Activated CD4-positive, alpha-beta memory T cell treated with anti-CD3 and anti-CD28 coated beads for 36 hours (primary cell): ENCODE measurements around the gene CLDN16. TPM values are rescaled to one million over a fixed set of nuclear protein-coding genes. Genes with fewer than 3 reads are reported as not detected.

Experiments
- CTCF ChIA-PET: fragments of 350-600 bp; sonication (Branson Sonifier 250); formaldehyde crosslinking; loops from one replicate; lab custom pipeline; 2021; ENCODE audit warnings: antibody characterized with exemption, inconsistent platforms; lab: Charles Lee
- POLR2A ChIA-PET: fragments of 350-600 bp; sonication (Branson Sonifier 250); formaldehyde crosslinking; loops from one replicate; lab custom pipeline; 2021; ENCODE audit warnings: antibody characterized with exemption; lab: Charles Lee
- DNase-seq: peaks from one replicate; pipeline ENCODE4 v3.0.0-alpha.2; 2020
- H3K27ac Mint-ChIP-seq: one replicate; pipeline ENCODE4 v1.8.0; 2021; ENCODE audit warnings: mixed read lengths
- H3K27me3 Mint-ChIP-seq: one replicate; pipeline ENCODE4 v1.8.0; 2021; ENCODE audit warnings: mixed read lengths
- H3K36me3 Mint-ChIP-seq: one replicate; pipeline ENCODE4 v1.8.0; 2021; ENCODE audit warnings: mixed read lengths
- H3K4me1 Mint-ChIP-seq: one replicate; pipeline ENCODE4 v1.8.0; 2021; ENCODE audit warnings: low read depth, mixed read lengths
- H3K4me3 Mint-ChIP-seq: one replicate; pipeline ENCODE4 v1.8.0; 2021; ENCODE audit warnings: mild to moderate bottlenecking, mixed read lengths
- H3K9me3 Mint-ChIP-seq: one replicate; pipeline ENCODE4 v1.8.0; 2021; ENCODE audit warnings: mixed read lengths
- intact Hi-C: fragments of 100-400 bp; cut with micrococcal nuclease; formaldehyde crosslinking; loops from one replicate; pipeline ENCODE4 v1.15.1; 2023
- total RNA-seq, 2 experiments: library from RNA; stranded (reverse); gene quantifications; one replicate each; pipeline ENCODE4 v1.2.3, GENCODE V29; 2021

The CLDN16 gene
- total RNA-seq, 2 experiments from 2014 or later: not detected

- no peaks in the 10 kb centered on the region for H3K27me3 Mint-ChIP-seq
- H3K27ac Mint-ChIP-seq: no peak overlapping the region
- no peaks in the 10 kb centered on the region for H3K9me3 Mint-ChIP-seq
- peaks cover 14% of the 10 kb centered on the region for H3K4me1 Mint-ChIP-seq
- ChIA-PET CTCF (interaction anchor here (0.9 kb wide), 1 partner anchor 23 kb away, joined by 3 read pairs; no protein-coding TSS in a partner anchor), POLR2A (no interaction called here)
- H3K36me3 Mint-ChIP-seq: no peaks in the 10 kb centered on the region
- H3K4me3 Mint-ChIP-seq: no peak overlapping the region
- intact Hi-C loops: no loop called here
- no peak for DNase-seq
Observed at GRCh38 chr3:190446573-190447279, 58.8 kb downstream of the CLDN16 start.

- CTCF ChIA-PET: no interaction called here
Observed at GRCh38 chr3:190448256-190448655, 60.3 kb downstream of the CLDN16 start.

GRCh38 chr3:190449801-190450200, 61.8 kb downstream of the CLDN16 start, which contains the start of gene TMEM207:
Gene TMEM207, minus strand, starts transcription at chr3:190449901. Its CDS starts 92 bp downstream, at chr3:190449809.
- Mint-ChIP-seq H3K27me3 (no peaks in the 10 kb centered on the region), H3K4me1 (peaks cover 14% of the 10 kb centered on the region), H3K36me3 (no peaks in the 10 kb centered on the region), H3K27ac (no peak within 1 kb of the TSS), H3K4me3 (no peak within 1 kb of the TSS), H3K9me3 (no peaks in the 10 kb centered on the region)
- POLR2A ChIA-PET: no interaction called here
- DNase-seq: no peak
- CTCF ChIA-PET: no interaction called here
- intact Hi-C loops: no loop called here

More at GRCh38 chr3:190448256-190448655, 60.3 kb downstream of the CLDN16 start:
- H3K27ac Mint-ChIP-seq: no peak overlapping the region
- no peaks in the 10 kb centered on the region for H3K9me3 Mint-ChIP-seq
- H3K27me3 Mint-ChIP-seq: no peaks in the 10 kb centered on the region
- no peaks in the 10 kb centered on the region for H3K36me3 Mint-ChIP-seq
- intact Hi-C loops: no loop called here
- POLR2A ChIA-PET: no interaction called here
- peaks cover 14% of the 10 kb centered on the region for H3K4me1 Mint-ChIP-seq
- no peak overlapping the region for H3K4me3 Mint-ChIP-seq
- no peak for DNase-seq

GRCh38 chr3:190455828-190456227, 67.9 kb downstream of the CLDN16 start:
- Mint-ChIP-seq H3K36me3 (no peaks in the 10 kb centered on the region), H3K27me3 (peaks cover 3% of the 10 kb centered on the region), H3K9me3 (no peaks in the 10 kb centered on the region), H3K4me1 (no peaks in the 10 kb centered on the region), H3K27ac (no peak overlapping the region), H3K4me3 (no peak overlapping the region)
- ChIA-PET CTCF (interaction anchor here (0.6 kb wide), 1 partner anchor 43 kb away, joined by 3 read pairs; no protein-coding TSS in a partner anchor), POLR2A (no interaction called here)
- DNase-seq: no peak
- intact Hi-C loops: no loop called here

GRCh38 chr3:190456770-190457169, 68.8 kb downstream of the CLDN16 start:
- ChIA-PET CTCF (no interaction called here), POLR2A (no interaction called here)
- Mint-ChIP-seq H3K27me3 (peaks cover 3% of the 10 kb centered on the region), H3K9me3 (no peaks in the 10 kb centered on the region), H3K4me3 (no peak overlapping the region), H3K4me1 (no peaks in the 10 kb centered on the region), H3K36me3 (no peaks in the 10 kb centered on the region), H3K27ac (no peak overlapping the region)
- intact Hi-C loops: no loop called here
- no peak for DNase-seq

GRCh38 chr3:190458040-190458439, 70.1 kb downstream of the CLDN16 start:
- CTCF ChIA-PET: no interaction called here
- H3K4me3 Mint-ChIP-seq: no peak overlapping the region
- H3K36me3 Mint-ChIP-seq: no peaks in the 10 kb centered on the region
- intact Hi-C loops: no loop called here
- POLR2A ChIA-PET: no interaction called here
- no peak for DNase-seq
- no peaks in the 10 kb centered on the region for H3K9me3 Mint-ChIP-seq
- peaks cover 5% of the 10 kb centered on the region for H3K27me3 Mint-ChIP-seq
- no peaks in the 10 kb centered on the region for H3K4me1 Mint-ChIP-seq
- H3K27ac Mint-ChIP-seq: no peak overlapping the region

Other genes with a start within 250 kb of the CLDN16 start
- under 1 TPM; 0.07 to 0.22 TPM for gene CLDN1, start 65.7 kb upstream of the CLDN16 start, total RNA-seq
- not detected for gene TMEM207, start 61.7 kb downstream of the CLDN16 start, total RNA-seq
- 10 to 100 TPM; 14.8 to 15.8 TPM for gene IL1RAP, start 125.9 kb downstream of the CLDN16 start, total RNA-seq